Measurements from ENCODE around the gene MAP3K12.

MAP3K12 gene

GRCh38 chr12:53466640-53467039 lies 32.6 kb downstream of the MAP3K12 start:
- Histone ChIP-seq H3K27ac (no peak overlapping the region), H3K4me3 (no peak overlapping the region), H3K27me3 (no peaks in the 10 kb centered on the region), H3K36me3 (peaks cover 100% of the 10 kb centered on the region in 3 donors), H3K9me3 (no peaks in the 10 kb centered on the region), H3K4me1 (peaks cover 0 to 10% (median 0%) of the 10 kb centered on the region in 4 donors)
- TF ChIP-seq, protein P1, sequence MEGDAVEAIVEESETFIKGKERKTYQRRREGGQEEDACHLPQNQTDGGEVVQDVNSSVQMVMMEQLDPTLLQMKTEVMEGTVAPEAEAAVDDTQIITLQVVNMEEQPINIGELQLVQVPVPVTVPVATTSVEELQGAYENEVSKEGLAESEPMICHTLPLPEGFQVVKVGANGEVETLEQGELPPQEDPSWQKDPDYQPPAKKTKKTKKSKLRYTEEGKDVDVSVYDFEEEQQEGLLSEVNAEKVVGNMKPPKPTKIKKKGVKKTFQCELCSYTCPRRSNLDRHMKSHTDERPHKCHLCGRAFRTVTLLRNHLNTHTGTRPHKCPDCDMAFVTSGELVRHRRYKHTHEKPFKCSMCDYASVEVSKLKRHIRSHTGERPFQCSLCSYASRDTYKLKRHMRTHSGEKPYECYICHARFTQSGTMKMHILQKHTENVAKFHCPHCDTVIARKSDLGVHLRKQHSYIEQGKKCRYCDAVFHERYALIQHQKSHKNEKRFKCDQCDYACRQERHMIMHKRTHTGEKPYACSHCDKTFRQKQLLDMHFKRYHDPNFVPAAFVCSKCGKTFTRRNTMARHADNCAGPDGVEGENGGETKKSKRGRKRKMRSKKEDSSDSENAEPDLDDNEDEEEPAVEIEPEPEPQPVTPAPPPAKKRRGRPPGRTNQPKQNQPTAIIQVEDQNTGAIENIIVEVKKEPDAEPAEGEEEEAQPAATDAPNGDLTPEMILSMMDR (IDR thresholded peaks at IDR 0.05), result no peak
- DNase-seq, result no peak
- intact Hi-C loops (cut with DNase I; ENCODE audit: low total_unique reads), result loop anchor here (10.0 kb wide), 1 partner anchor 868 kb away; no protein-coding TSS in a partner anchor

GRCh38 chr12:53465679-53466078 lies 33.6 kb downstream of the MAP3K12 start:
- peaks cover 100% of the 10 kb centered on the region in 3 donors for H3K36me3 ChIP-seq
- TF ChIP-seq, protein P1 (IDR thresholded peaks at IDR 0.05), result no peak

GRCh38 chr12:53464685-53465418 lies 34.4 kb downstream of the MAP3K12 start:
- Histone ChIP-seq H3K4me3 (no peak overlapping the region), H3K27me3 (no peaks in the 10 kb centered on the region), H3K36me3 (peaks cover 100% of the 10 kb centered on the region in 3 donors), H3K9me3 (no peaks in the 10 kb centered on the region), H3K27ac (no peak overlapping the region), H3K4me1 (peaks cover 0 to 13% (median 2%) of the 10 kb centered on the region in 4 donors)
- intact Hi-C loops (cut with DNase I; ENCODE audit: low total_unique reads), result loop anchor here (10.0 kb wide), 1 partner anchor 870 kb away; no protein-coding TSS in a partner anchor
- DNase-seq, result no peak
- TF ChIP-seq, protein P1 (IDR thresholded peaks at IDR 0.05), result no peak

More at GRCh38 chr12:53465679-53466078, 33.6 kb downstream of the MAP3K12 start:
- Histone ChIP-seq H3K4me3 (no peak overlapping the region), H3K9me3 (no peaks in the 10 kb centered on the region), H3K4me1 (peaks cover 0 to 11% (median 2%) of the 10 kb centered on the region in 4 donors), H3K27me3 (no peaks in the 10 kb centered on the region), H3K27ac (no peak overlapping the region)
- DNase-seq, result no peak
- intact Hi-C loops (cut with DNase I; ENCODE audit: low total_unique reads), result loop anchor here (10.0 kb wide), 1 partner anchor 869 kb away; no protein-coding TSS in a partner anchor

GRCh38 chr12:53463802-53464560 lies 35.3 kb downstream of the MAP3K12 start:
- no peak for DNase-seq
- H3K4me1 ChIP-seq, result peaks cover 0 to 13% (median 2%) of the 10 kb centered on the region in 4 donors
- H3K36me3 ChIP-seq, result peaks cover 99 to 100% (median 100%) of the 10 kb centered on the region in 3 donors
- intact Hi-C loops (cut with DNase I; ENCODE audit: low total_unique reads), result loop anchor here (10.0 kb wide), 1 partner anchor 871 kb away; no protein-coding TSS in a partner anchor
- no peak overlapping the region for H3K27ac ChIP-seq
- TF ChIP-seq, protein P1 (IDR thresholded peaks at IDR 0.05), result no peak
- H3K9me3 ChIP-seq, result no peaks in the 10 kb centered on the region
- H3K27me3 ChIP-seq, result no peaks in the 10 kb centered on the region
- no peak overlapping the region for H3K4me3 ChIP-seq

DNA sequence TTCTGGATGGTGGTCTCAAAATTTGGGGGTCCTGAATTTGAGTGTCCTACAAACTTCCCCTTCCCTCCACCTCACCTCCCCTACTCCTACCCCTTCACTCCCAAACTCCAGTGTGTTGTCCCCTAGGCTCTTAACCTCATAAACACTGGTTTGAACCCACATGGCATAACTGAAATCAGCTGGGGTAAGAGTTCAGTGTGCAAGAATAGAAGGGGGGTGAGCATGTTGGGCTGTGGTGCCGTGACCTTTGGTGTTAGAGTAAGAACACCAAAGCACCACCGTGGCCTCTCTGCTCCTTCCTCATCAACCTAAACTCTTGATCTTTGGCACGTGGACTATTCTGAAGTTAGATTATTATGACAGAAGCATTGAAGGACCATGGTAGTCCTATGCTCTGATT lies 36.3 kb downstream of the MAP3K12 start:
- Histone ChIP-seq H3K9me3 (no peaks in the 10 kb centered on the region), H3K36me3 (peaks cover 99 to 100% (median 100%) of the 10 kb centered on the region in 3 donors), H3K27me3 (no peaks in the 10 kb centered on the region), H3K27ac (no peak overlapping the region), H3K4me1 (peaks cover 0 to 16% (median 2%) of the 10 kb centered on the region in 4 donors), H3K4me3 (no peak overlapping the region)
- intact Hi-C loops (cut with DNase I; ENCODE audit: low total_unique reads), result loop anchor here (10.0 kb wide), 1 partner anchor 872 kb away; no protein-coding TSS in a partner anchor
- TF ChIP-seq, protein P1 (IDR thresholded peaks at IDR 0.05), result no peak
- no peak for DNase-seq

Data from tibial artery (tissue), 4 donors.